Middle frontal gyrus (tissue), 1 donor: ENCODE results near the gene WASF1.
"Not testable (repeated sequence)": the region's sequence is repeated elsewhere in the genome, so short reads cannot be mapped to it uniquely, and the experiment has no call there.

Experiments
- DNase-seq: peaks from one replicate; pipeline ENCODE4 v3.0.0-alpha.2; 2015; ENCODE audit warnings: low spot score; ENCODE audit errors: extremely low spot score

Gene WASF1

GRCh38 chr6:110090876-110091275 lies 88.6 kb downstream of the WASF1 start:
- no peak for DNase-seq

GRCh38 chr6:110089323-110089722 lies 90.1 kb downstream of the WASF1 start:
- DNase-seq: no peak

GRCh38 chr6:110085285-110085684 lies 94.2 kb downstream of the WASF1 start:
- DNase-seq: no peak

GRCh38 chr6:110083875-110084585 lies 95.4 kb downstream of the WASF1 start:
- DNase-seq: no peak

GRCh38 chr6:110075406-110075805 lies 104.1 kb downstream of the WASF1 start:
- DNase-seq: no peak

- not testable (repeated sequence) for DNase-seq
Observed at GRCh38 chr6:110073474-110073873, 106.0 kb downstream of the WASF1 start.

GRCh38 chr6:110068592-110068967 lies 110.9 kb downstream of the WASF1 start:
- no peak for DNase-seq

- DNase-seq: no peak
Observed at GRCh38 chr6:110067837-110068591, 111.5 kb downstream of the WASF1 start.

GRCh38 chr6:110064744-110065524 lies 114.5 kb downstream of the WASF1 start:
- DNase-seq: no peak

GRCh38 chr6:110063594-110064263 lies 115.7 kb downstream of the WASF1 start:
- no peak for DNase-seq

- DNase-seq: no peak
Observed at GRCh38 chr6:110055387-110055735, 124.1 kb downstream of the WASF1 start.

- DNase-seq: no peak
Observed at GRCh38 chr6:110054664-110055386, 124.6 kb downstream of the WASF1 start.

GRCh38 chr6:110053395-110054240 lies 125.9 kb downstream of the WASF1 start:
- peak; percentile 40 for DNase-seq

- DNase-seq: no peak
Observed at GRCh38 chr6:110050440-110050813, 129.0 kb downstream of the WASF1 start.
